IPS-18c (cell line): ENCODE results near the gene NFIB.

Experiments used
- H3K4me3 ChIP-seq: 2 replicates; pipeline ENCODE4 v1.7.0; 2013; ENCODE audit warnings: low read depth, mild to moderate bottlenecking, low read length, moderate library complexity; ENCODE audit not compliant: insufficient read depth
- H3K9me3 ChIP-seq: one replicate; pipeline ENCODE4 v1.6.1; 2013; ENCODE audit warnings: mild to moderate bottlenecking, low read length, moderate library complexity; ENCODE audit not compliant: control insufficient read depth, insufficient read depth

The NFIB gene

DNA sequence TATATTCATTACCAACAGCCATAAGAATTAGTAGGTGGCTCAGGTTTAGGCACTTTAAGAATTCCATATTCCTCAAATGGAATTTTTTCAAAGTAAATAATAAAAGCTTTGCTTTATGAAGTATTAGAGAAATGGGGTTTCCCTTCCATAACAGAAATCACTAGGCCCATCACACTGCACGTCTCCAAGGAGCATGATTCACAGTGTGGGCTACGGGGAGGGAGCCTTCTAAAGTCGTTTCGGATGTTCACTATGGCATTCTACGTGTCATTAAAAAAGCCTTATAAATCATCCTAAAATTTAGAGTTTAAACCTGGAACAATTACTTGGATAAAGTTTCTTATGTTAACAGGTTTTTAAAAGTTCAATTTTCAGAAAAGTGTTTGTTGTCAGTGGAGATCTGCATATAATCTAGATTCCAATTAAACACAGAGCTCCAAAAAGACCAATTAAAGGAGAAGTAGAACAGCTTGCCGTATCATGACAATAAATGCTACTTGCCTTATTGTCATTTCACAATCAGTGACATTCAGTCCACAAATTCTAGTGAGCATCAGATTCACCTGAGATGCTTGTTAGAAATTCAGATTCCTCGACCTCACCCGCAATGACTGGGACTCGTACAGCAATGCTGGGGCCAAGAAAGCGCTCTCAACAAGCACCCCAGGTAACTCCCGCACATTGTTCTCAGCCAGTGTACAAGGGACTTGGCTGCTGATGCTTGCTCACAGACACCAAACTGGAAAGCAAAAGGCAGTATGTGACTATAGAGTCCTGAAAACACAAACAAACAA is 115.7 kb downstream of the NFIB start:
- Histone ChIP-seq H3K9me3 (no peaks in the 10 kb centered on the region), H3K4me3 (no peak overlapping the region)

DNA sequence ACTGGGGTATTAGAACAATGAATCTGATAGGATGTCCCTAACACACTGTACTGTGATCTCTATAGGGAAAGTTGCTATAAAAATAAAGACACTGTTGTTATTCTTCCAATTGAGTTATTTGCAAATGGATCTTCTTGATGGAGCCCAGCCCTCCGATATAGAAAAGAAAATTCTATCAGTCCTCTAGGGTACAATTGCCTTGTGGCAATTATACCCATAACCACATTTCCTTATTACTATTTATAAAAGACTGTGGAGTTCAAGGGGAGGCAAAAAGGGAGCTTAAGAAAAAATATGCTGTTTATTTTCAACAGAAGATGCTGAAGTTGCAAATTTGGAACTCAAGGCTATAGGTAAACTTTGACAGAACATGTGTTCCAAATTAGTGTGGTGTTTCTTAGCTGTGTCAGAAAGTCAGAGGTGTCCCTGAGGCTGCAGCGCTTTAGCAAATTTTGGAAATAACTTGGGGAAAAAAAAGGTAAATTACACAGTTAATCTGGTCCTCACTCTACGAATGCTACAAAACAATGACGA is 116.5 kb downstream of the NFIB start:
- no peaks in the 10 kb centered on the region for H3K9me3 ChIP-seq
- no peak overlapping the region for H3K4me3 ChIP-seq

GRCh38 chr9:14193328-14193990 is 120.5 kb downstream of the NFIB start:
- H3K9me3 ChIP-seq = no peaks in the 10 kb centered on the region

GRCh38 chr9:14192556-14192955 is 121.4 kb downstream of the NFIB start:
- Histone ChIP-seq H3K9me3 (no peaks in the 10 kb centered on the region), H3K4me3 (no peak overlapping the region)

More at GRCh38 chr9:14193328-14193990, 120.5 kb downstream of the NFIB start:
- H3K4me3 ChIP-seq = no peak overlapping the region

- Histone ChIP-seq H3K4me3 (no peak overlapping the region), H3K9me3 (no peaks in the 10 kb centered on the region)
These were observed 122.4 kb downstream of the NFIB start for GRCh38 chr9:14191512-14191911.

- Histone ChIP-seq H3K9me3 (no peaks in the 10 kb centered on the region), H3K4me3 (no peak overlapping the region)
These were observed 123.7 kb downstream of the NFIB start for GRCh38 chr9:14190240-14190639.

- no peaks in the 10 kb centered on the region for H3K9me3 ChIP-seq
- H3K4me3 ChIP-seq = no peak overlapping the region
These were observed 124.4 kb downstream of the NFIB start for GRCh38 chr9:14189578-14189977.

GRCh38 chr9:14189146-14189545 is 124.8 kb downstream of the NFIB start:
- Histone ChIP-seq H3K9me3 (no peaks in the 10 kb centered on the region), H3K4me3 (no peak overlapping the region)

DNA sequence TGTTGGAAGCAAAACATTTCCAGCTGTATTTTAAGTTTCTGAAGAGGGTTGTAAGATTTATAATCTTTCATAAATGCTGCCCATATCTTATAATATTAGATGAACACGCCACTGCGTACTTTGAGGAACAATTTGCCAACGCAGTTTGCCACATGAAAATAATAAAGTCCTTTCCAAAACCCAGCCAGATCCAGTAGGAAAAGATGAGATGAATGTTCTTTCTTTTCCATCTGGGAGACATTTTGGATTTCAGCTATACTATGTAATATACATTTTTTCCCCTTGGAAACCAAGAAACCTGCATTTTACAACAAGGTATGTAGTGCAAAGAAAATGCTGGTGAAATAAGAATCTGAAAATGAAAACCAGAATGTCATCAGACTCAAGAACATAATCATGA is 125.4 kb downstream of the NFIB start:
- Histone ChIP-seq H3K9me3 (no peaks in the 10 kb centered on the region), H3K4me3 (no peak overlapping the region)

DNA sequence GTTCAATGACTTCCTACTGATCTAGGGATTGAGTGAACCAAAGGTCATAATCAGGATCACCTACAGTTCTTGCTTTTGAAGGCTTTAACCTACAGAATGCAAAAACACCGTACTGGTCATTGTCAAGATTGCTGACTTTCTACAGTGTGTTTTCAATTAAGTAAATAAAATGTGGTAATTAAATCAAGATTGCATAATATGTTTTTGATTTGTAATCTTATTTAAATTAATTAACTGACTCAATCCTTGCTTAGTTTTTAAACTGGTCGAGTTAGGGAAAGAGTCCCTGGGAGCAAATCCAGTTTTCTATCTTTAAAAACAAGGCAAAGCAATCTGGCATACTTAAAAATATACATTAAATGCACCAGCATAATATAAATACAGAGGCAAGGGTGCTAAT is 125.9 kb downstream of the NFIB start:
- H3K9me3 ChIP-seq = no peaks in the 10 kb centered on the region
- no peak overlapping the region for H3K4me3 ChIP-seq

DNA sequence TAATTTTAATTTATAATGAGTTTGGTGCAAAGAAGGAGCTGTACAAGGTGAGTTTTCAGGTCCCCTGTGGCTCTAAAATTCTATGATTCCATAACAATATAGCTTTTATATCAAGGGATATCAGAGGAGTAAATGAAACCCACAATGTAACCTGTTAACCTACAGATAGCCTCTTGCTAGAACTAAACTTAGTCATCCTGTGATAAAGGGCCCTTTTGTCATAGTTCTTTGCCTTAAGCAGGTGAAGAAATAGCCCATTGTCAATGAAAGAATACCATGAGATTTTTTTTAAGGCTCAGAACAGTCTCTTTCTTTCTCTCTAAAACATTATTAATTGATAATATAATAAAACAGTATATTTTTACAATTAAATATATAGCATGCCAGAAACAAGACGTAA is 127.8 kb downstream of the NFIB start:
- Histone ChIP-seq H3K9me3 (no peaks in the 10 kb centered on the region), H3K4me3 (no peak overlapping the region)

- no peaks in the 10 kb centered on the region for H3K9me3 ChIP-seq
- H3K4me3 ChIP-seq = no peak overlapping the region
These were observed 128.9 kb downstream of the NFIB start for GRCh38 chr9:14185016-14185415.

GRCh38 chr9:14183001-14183400 is 130.9 kb downstream of the NFIB start:
- Histone ChIP-seq H3K4me3 (no peak overlapping the region), H3K9me3 (no peaks in the 10 kb centered on the region)

GRCh38 chr9:14180960-14181537 is 132.9 kb downstream of the NFIB start:
- Histone ChIP-seq H3K9me3 (no peaks in the 10 kb centered on the region), H3K4me3 (no peak overlapping the region)

DNA sequence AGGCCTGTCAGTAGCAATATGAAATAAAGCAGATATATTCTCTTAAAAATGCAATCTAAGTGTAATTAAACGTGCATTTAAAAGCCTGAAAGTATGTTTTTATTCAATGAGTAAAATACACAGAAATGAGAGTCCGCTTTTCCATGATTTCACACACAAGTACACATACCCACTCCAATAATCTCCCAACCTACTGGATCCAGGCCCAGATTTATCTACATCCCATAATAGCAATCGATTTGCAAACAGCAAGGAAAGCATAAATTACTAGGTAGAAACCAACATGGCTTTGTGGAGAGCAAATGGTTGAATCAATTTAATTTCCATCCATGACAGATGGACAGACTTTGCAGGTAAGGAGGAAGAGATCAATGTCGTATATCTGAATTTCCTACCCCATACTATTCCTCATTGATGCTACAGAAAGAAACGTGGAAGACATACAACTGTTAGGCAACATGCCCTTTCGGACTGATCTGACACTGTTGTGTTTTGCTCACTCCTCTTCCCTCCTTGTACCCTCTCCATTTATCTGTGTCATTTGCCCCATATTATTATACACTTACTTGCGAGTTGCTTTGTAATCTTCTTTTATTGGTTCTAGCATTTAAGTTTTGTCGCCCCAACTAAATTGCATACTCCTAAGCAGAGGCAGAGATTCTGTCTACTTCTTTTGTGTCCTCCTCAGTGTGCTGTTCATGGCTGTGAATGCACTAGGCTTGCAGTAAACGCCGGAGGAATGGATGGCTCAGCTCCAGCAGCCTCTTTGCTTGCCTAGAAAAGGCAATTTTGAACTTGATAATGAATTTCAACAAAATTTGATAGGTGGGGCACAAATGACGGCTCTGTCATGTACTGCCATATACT is 133.6 kb downstream of the NFIB start:
- Histone ChIP-seq H3K4me3 (no peak overlapping the region), H3K9me3 (no peaks in the 10 kb centered on the region)

- no peaks in the 10 kb centered on the region for H3K9me3 ChIP-seq
- H3K4me3 ChIP-seq = no peak overlapping the region
These were observed 134.5 kb downstream of the NFIB start for GRCh38 chr9:14179449-14179848.

- Histone ChIP-seq H3K9me3 (no peaks in the 10 kb centered on the region), H3K4me3 (no peak overlapping the region)
These were observed 138.2 kb downstream of the NFIB start for GRCh38 chr9:14175778-14176177.
